SH-SY5Y (cell line): ENCODE results near the gene GREB1L.

ENCODE experiments used
- GATA2 ChIP-seq: IDR thresholded peaks from 2 replicates; pipeline ENCODE4 v1.6.1; 2011; ENCODE audit warnings: mild to moderate bottlenecking, low read depth, low read length
- GATA3 ChIP-seq: IDR thresholded peaks from 2 replicates; pipeline ENCODE4 v1.6.1; 2011; ENCODE audit warnings: low read depth, mild to moderate bottlenecking, low read length, moderate library complexity

GREB1L gene

DNA sequence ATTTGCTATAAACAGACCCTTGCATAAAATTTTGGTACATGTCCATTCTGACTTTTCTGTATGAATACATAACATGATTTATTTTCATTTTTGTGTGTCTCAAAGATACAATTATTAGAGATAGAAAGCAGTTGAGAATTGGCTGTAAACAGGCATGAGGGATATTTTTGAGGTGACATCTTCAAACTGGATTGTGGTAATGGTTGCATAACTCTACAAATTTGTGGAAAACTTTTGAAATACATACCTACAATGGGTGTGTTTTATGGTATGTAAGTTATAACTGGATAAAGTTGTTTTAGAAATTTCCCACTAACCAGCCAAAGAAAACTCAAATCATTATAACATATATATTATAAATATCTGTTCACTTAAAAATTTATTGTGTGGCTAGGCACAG lies 39.6 kb downstream of the GREB1L start:
- TF ChIP-seq GATA2 (no peak), GATA3 (no peak)

DNA sequence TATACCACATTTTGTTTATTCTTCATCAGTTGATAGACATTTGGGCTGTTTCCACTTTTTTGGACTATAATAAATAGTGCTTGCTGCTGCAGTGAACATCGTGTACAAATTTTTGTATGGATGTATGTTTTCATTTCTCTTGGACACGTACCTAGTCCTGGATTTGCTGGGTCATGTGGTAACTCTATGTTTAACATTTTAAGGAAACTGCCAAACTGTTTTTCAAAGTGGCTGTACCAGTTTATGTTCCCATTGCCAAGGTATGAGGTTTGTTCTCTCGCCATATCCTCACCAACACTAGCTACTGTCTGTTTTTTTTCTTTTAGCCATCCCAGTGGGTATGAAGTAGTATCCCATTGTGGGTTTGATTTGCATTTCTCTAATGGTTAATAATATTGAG lies 42.5 kb downstream of the GREB1L start:
- TF ChIP-seq GATA3 = no peak
- no peak for TF ChIP-seq GATA2

DNA sequence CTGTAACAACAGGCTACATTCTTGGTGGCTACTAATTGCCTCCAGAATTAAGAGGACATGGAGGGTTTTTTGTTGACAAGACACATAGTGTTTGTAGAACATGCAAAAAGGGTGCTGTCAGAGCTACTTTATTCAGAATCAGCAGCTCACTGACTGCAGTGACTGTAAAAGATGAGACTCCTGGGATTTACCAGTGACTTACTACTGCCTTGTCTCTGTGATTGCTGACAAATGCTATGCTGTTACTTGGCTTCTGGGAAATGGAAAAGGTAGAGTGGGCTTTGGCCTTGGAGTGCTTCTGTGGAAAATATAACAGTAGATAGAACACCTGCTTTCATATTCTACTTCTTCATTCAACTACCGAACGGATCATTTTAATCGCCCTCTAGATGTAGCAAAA lies 47.8 kb downstream of the GREB1L start:
- TF ChIP-seq GATA3 (no peak), GATA2 (no peak)

DNA sequence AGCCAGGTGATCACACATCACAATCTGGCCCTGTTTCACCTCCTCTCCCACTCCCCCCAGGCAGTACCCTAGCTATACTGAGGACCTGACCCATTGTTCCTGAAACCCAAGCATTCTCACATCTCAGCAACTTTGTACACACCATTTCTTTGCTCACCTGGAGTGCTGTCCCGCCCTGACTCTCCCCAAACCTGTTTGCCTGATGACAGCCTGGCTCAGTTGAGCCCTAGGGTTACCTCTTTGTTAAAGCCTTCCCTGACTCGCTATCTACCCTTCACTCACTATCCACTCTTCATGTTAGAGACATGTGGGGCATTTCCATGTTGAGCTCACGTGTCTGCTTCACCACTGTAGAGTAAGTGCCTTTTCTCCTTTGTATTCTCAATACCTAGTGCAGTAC lies 49.1 kb downstream of the GREB1L start:
- TF ChIP-seq GATA3 (no peak), GATA2 (no peak)

DNA sequence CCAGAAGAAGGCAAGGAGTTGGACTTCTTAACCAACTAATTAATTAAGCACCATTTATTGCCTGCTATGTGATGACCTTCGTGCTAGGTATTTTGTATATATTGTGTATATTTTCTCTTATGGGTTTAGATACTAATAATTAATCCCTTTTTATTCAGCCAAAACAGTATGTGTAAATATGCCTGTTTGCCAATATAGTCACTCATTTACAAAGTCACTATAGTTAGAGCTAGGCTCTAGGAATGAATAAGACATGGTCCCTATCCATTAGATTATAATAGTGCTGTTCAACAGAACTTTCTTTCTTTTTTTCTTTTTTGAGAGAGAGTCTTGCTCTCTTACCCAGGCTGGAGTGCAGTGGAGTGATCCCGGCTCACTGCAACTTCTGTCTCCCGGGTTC lies 51.4 kb downstream of the GREB1L start:
- no peak for TF ChIP-seq GATA2
- TF ChIP-seq GATA3 = no peak

GRCh38 chr18:21295101-21295500 lies 53.1 kb downstream of the GREB1L start:
- TF ChIP-seq GATA3 (no peak), GATA2 (no peak)

- no peak for TF ChIP-seq GATA3
- no peak for TF ChIP-seq GATA2
These were observed 54.0 kb downstream of the GREB1L start for GRCh38 chr18:21296045-21296444.

GRCh38 chr18:21298351-21298750 lies 56.3 kb downstream of the GREB1L start:
- TF ChIP-seq GATA3 (no peak), GATA2 (no peak)

DNA sequence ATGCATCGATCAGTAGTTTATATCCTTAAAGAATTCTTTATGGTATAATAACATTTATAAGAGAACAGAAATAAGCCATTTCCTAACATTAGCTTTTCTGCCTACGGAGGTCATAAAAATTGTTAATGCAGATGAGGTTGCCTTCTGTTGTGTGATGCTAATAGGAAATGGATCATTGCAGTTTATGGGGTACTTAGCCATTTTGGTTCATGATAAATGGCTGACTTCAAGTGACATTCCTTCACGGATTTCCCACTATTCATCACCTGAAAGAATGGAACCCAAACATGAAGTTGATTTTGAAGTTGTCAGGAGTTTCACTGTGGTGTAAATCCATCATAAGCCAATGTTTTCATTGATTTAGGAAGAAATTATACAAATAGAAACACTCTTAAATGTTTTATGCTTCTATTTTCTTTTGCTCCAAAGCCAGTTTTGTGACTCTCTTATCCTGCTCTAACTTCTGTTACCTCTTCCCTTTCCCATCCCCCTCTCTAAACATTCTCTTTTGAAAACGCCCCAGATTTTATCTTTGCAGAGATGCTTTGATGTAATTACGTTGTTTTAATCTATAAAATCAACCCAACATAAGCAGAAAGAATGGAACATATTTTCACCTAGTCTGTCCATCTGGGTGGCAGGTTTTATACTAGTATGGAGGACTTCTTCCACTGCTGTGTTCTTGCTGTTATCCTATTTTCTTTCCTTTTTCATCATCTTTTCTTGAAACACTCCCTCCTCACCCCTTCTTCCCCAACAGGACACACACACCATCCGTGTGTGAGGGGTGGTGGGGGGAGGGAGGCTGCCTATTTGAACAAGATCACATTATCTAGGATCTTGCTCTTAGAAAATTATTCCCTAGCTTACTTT lies 58.2 kb downstream of the GREB1L start:
- TF ChIP-seq GATA2 = no peak
- no peak for TF ChIP-seq GATA3

DNA sequence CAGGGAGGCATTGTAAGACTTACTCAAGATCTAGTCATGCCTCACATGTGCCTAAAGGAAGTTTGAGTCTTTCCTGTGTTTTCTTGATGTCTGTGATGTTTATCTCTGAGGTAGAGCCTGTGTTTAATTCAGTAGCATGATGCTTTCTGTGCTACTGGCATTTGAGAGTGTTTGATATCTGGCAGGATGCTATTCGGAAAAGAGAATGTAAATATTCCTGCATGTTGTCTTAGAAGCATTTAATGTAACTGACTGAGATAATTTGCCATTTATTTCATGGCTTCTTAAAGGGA lies 58.8 kb downstream of the GREB1L start:
- TF ChIP-seq GATA3 = no peak
- no peak for TF ChIP-seq GATA2

DNA sequence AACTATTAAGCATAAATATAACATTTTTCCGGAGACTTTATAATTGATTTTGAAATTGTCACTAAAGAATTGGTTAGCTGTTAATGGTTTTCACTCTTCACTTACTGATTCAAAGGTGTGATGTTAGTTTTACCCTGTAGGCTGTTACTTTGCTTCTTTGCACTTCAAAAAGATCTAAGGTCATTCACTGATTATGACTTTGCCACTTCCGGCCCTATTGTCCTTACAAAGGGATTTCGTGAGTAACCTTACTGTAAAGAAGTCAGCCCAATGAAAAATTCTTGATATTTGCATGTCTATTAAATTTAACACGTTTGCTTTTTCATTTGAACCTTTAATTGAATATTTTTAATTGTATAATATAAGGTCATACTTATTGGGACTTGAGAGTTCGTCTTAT lies 61.4 kb downstream of the GREB1L start:
- TF ChIP-seq GATA3 (no peak), GATA2 (no peak)

DNA sequence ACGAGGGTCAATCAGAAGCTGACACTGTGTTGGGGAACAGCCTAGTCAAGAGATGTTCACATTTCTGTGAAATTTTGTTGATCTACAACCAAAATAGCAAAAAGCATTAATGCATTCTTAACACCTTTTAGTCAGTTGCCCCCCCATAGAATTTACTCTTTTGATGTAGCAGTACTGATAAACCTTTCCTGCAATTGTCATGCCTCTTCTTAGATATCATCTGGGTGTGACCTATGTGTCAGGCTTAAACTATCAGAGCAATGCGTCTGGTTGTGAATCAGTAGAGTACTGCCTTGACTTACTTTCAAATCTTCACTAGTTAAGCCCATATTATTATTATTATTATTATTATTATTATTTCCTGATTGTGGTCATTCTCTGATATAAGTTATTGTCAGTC lies 61.9 kb downstream of the GREB1L start:
- TF ChIP-seq GATA3 = no peak
- no peak for TF ChIP-seq GATA2

- TF ChIP-seq GATA2 (no peak), GATA3 (no peak)
These were observed 63.6 kb downstream of the GREB1L start for GRCh38 chr18:21305621-21306020.

DNA sequence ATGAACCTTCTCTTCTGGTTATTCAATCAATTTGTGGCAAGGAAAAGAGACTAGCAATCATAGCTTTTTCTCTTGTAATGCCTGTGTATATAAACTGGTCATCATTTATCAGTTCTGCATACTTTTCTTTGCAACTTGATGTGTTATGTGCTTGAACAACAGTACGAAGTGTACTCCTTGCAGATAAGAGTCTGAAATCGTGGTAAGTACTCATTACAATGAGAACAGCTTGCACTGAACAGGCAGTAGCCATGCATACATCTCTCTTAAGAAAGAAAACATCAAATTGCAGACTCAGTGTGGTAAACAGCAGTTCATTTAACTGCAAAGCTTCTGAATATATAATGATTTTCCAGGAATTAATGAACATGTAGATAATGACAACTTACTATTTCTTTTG lies 64.3 kb downstream of the GREB1L start:
- TF ChIP-seq GATA3 (no peak), GATA2 (no peak)

- TF ChIP-seq GATA3 (no peak), GATA2 (no peak)
These were observed 65.5 kb downstream of the GREB1L start for GRCh38 chr18:21307578-21307977.

GRCh38 chr18:21309248-21309647 lies 67.2 kb downstream of the GREB1L start:
- TF ChIP-seq GATA3 = no peak
- no peak for TF ChIP-seq GATA2
